Fibroblast of skin of left quadriceps (primary cell): Measurements from ENCODE around the gene DYNC2H1.

Experiments used
- DNase-seq, 2 experiments: peaks; one replicate each; pipeline ENCODE4 v3.0.0-alpha.2; 2013; ENCODE audit warnings: low read depth in 2 of 2

Gene DYNC2H1, protein sequence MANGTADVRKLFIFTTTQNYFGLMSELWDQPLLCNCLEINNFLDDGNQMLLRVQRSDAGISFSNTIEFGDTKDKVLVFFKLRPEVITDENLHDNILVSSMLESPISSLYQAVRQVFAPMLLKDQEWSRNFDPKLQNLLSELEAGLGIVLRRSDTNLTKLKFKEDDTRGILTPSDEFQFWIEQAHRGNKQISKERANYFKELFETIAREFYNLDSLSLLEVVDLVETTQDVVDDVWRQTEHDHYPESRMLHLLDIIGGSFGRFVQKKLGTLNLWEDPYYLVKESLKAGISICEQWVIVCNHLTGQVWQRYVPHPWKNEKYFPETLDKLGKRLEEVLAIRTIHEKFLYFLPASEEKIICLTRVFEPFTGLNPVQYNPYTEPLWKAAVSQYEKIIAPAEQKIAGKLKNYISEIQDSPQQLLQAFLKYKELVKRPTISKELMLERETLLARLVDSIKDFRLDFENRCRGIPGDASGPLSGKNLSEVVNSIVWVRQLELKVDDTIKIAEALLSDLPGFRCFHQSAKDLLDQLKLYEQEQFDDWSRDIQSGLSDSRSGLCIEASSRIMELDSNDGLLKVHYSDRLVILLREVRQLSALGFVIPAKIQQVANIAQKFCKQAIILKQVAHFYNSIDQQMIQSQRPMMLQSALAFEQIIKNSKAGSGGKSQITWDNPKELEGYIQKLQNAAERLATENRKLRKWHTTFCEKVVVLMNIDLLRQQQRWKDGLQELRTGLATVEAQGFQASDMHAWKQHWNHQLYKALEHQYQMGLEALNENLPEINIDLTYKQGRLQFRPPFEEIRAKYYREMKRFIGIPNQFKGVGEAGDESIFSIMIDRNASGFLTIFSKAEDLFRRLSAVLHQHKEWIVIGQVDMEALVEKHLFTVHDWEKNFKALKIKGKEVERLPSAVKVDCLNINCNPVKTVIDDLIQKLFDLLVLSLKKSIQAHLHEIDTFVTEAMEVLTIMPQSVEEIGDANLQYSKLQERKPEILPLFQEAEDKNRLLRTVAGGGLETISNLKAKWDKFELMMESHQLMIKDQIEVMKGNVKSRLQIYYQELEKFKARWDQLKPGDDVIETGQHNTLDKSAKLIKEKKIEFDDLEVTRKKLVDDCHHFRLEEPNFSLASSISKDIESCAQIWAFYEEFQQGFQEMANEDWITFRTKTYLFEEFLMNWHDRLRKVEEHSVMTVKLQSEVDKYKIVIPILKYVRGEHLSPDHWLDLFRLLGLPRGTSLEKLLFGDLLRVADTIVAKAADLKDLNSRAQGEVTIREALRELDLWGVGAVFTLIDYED (N-terminal part only)

GRCh38 chr11:103108933-103109817, at the start of gene DYNC2H1:
Gene DYNC2H1, plus strand, starts transcription at chr11:103109426. Its CDS starts 149 bp downstream, at chr11:103109575.
- peak; percentile 80 to 84 for DNase-seq

DNA sequence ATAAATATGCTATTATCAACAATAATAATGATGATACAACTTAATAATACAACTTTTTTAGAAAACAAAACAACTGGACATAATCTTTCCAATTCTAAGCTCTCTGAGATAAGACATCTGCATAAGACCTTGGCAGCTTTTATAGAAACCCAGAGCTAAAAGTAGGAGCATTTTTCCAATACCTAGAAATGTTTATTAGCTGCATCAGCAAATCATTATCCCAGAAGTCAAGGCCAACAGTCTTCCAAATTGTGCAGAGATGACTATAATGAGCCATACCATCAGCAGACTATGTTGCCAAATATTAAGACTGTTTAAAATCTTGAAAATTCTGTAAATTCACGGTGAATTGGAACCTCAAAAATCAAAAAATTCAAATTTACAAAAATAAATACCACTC, 47.6 kb upstream of the DYNC2H1 start:
- DNase-seq, result no peak

- DNase-seq, result no peak
Measured at GRCh38 chr11:103067118-103067517, 42.1 kb upstream of the DYNC2H1 start.

GRCh38 chr11:103069367-103069766, 39.9 kb upstream of the DYNC2H1 start:
- DNase-seq, result no peak

- DNase-seq, result no peak
Measured at GRCh38 chr11:103070142-103070541, 39.1 kb upstream of the DYNC2H1 start.

DNA sequence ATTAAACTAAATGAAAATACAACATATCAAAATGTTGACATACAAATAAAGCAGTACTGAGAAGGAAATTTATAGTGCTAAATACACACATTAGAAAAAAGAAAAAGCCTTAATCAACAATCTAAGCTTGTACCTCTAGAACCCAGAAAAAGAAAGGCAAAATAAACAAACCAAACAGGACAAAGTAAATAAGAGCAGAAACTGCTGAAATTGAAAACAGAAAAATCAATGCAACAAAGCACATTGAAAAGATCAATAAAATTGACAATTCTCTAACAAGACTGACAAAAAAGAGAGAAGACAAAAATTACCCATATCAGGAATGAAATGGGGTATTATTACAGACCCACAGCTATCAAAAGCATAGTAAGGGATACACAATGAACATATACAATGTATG, 38.2 kb upstream of the DYNC2H1 start:
- DNase-seq, result no peak

DNA sequence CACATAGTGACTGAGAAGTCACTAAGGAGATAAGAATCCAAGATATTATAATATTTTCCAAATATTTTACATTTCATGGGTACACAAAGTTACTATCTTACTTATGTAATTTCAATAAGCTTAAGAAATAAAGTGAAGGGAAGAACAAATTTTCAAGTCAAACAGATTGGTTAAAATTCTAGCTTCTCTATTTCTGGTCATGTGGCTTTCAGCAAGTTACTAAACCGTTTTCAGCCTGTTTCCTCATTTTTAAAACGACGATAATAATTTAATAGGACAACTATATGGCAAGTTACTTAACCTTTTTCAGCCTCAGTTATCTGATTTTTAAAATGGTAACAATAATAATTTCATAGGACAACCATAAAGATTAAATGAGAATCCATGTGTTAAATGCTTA, 32.9 kb upstream of the DYNC2H1 start:
- no peak for DNase-seq

DNA sequence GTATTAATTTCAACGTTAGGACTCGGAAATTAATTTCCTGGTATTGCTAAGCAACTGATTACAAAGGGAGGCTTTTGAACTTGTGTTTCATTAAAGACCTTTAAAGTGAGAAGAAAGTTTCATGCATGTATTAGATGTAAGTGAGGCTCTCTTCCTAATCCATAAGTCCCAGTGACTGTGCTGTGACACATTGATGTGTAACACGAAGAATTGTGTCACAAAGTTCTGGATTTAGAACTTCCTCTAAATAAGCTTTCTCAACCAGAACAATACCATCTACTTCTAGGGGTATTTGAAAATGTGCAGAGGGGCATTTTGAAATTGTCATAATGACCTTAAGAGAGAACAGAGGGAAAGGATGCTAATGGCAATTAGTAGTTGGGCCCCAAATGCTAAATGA, 31.7 kb upstream of the DYNC2H1 start:
- DNase-seq, result no peak

GRCh38 chr11:103078710-103079109, 30.5 kb upstream of the DYNC2H1 start:
- no peak for DNase-seq

GRCh38 chr11:103079833-103080232, 29.4 kb upstream of the DYNC2H1 start:
- DNase-seq, result peak; percentile 34 to 42

DNA sequence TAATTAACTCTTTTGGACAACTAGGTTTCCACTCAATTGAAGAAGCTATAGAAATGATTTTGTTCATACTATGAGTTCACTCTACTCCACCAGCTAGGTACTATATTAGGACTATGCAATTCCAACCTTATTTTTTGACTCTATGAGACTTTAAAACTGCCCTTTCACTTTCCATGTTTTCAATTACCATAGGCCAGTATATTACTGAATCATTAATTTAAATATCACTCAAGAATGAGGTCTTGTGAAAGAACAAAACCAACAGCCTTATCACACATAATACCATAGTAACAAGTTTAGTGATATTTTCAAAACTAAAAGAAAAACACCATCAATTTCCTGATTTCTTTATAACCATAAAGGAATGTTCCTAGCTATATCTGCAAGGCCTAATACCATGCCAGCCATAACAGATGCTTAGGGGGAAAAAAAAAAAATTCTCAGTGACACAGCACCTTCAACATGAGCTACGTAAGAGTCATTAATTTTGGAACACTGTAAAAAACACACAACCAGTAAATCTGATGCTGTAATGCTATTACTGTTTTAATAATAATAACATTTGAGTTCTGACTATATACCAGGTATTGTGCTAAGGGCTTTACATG, 23.4 kb upstream of the DYNC2H1 start:
- no peak for DNase-seq

DNA sequence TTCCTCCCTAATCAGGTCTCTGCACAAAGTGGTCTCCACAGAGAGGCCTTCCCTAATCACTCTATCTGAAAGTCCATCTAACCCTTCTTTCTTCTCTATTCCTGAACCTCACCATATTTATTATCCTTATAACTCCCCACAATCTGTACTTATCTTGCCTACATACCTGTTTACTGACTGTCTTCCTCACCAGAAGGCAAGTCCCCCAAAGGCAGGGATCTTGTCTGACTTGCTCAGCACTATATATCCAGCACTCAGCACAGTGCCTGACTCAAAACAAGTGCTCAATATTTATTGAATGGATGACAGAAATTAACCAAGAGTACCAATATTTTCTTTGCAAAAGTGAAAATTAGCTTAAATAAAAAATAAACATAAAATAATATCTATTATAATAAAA, 22.8 kb upstream of the DYNC2H1 start:
- no peak for DNase-seq

- DNase-seq, result no peak
Measured at GRCh38 chr11:103091064-103091800, 18.0 kb upstream of the DYNC2H1 start.

DNA sequence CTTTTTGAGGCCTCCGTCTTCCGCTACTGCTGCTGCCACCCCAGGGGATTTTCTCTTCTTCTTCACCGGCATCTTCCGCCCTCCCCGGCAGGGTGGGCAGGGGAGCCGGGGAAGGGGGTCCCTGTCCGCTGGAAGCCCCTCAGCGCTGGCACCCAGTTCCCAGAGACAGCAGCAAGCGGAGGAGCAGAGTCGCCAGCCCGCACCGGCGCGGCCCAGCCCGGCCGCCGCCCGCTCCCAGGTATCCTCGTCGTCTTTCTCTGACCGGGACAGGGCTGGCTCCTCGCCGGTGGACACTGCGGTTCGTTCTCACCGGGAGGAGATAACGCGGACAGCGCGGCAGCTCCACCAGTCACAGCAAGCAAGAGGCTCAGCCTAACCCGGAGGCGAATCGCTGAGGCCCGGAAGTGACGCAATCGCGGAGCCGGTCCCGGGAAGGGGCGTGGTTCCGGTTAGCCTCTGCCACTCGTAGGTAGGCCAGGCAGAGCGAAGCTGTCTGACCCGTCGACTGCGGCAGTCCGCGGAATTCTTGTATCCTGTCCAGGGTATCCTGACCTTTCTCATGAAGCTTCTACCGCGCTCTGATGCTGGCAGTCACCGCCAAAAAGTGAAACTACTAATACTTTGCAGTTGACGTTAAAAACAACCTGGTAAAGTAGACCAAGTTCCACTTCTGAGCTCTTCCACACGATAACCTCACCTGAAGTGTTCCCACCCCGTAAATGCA, 17.3 kb upstream of the DYNC2H1 start, which contains the start of gene DCUN1D5:
Gene DCUN1D5, minus strand, starts transcription at position 360 of the 724 bp plus-strand sequence. Its CDS starts 288 bp downstream, at position 72.
- peak; percentile 78 to 82 for DNase-seq

DNA sequence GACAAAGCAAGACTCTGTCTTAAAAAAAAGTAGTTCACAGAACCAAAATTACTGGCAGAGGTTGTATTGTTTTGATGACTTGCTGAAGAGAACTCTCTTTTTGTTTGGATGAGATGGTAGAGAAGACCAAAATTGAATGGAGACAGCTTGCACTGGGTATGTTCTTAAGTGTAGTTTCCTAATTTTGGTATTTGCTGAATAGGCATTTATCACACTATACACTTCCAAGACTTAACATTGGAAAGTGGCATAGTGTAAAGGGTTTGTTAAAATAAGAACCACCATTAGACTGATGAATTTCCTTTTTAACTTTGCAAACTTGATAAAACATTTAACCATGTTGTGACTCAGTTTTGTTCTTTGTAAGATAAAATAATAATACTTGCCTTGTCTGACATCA, 11.9 kb upstream of the DYNC2H1 start:
- DNase-seq, result no peak

DNA sequence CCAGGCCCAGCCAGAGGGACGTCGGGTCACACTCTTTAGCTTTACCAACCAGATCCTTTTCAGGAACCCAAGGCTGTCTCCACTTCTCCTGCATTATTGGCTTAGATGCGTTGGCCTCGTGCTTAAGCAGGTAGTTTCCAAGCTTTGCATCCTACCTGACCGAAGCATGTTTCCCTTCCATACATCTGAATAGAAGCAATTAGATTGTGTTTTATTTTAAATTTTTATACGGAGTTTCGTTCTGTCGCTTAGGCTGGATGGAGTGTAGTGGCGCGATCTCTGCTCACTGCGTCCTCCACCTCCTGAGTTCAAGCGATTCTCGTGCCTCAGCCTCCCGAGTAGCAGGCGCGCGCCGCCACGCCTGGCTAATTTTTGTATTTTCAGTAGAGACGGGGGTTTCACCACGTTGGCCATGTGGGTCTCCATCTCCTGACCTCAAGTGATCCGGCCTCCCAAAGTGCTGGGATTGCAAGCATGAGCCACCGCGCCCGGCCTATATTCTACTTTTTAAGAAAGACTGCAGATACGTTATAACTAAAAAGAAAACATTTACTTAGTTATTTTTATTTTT, 677 bp downstream of the DYNC2H1 start:
- DNase-seq, result no peak

- peak in 1 of 2 experiments; percentile 24 for DNase-seq
Measured at GRCh38 chr11:103110391-103110790, 1.2 kb downstream of the DYNC2H1 start.

- DNase-seq, result no peak
Measured at GRCh38 chr11:103111400-103111799, 2.2 kb downstream of the DYNC2H1 start.

- DNase-seq, result no peak
Measured at GRCh38 chr11:103112364-103112763, 3.1 kb downstream of the DYNC2H1 start.
